HL-60 (cell line): ENCODE results near the gene ANKRD44.

Source experiments
- DNase-seq, 2 experiments: peaks; one replicate each; pipeline ENCODE4 v3.0.0-alpha.2; 2010 to 2020; ENCODE audit warnings: low read depth in 1 of 2, low spot score in 1 of 2
- H3K27ac ChIP-seq: fragments of 250-450 bp; sonication (Bioruptor Pico); replicated peaks from 2 replicates; pipeline ENCODE4 v1.5.1; 2020; ENCODE audit warnings: mild to moderate bottlenecking, moderate library complexity
- H3K27me3 ChIP-seq: fragments of 250-450 bp; sonication (Bioruptor Pico); 2 replicates; pipeline ENCODE4 v1.5.1; 2021; ENCODE audit warnings: mild to moderate bottlenecking, moderate library complexity; ENCODE audit not compliant: insufficient read depth, poor library complexity, severe bottlenecking
- H3K4me3 ChIP-seq: replicated peaks from 2 replicates; pipeline ENCODE4 v1.5.1; 2011; ENCODE audit warnings: mild to moderate bottlenecking, control low read depth, low read length; ENCODE audit not compliant: insufficient read depth
- GABPA ChIP-seq: IDR thresholded peaks from 2 replicates; pipeline ENCODE4 v1.6.1; 2012; ENCODE audit warnings: low read depth
- POLR2AphosphoS5 ChIP-seq: IDR thresholded peaks from 2 replicates; pipeline ENCODE4 v1.6.1; 2012; ENCODE audit warnings: low read depth
- SPI1 ChIP-seq: IDR thresholded peaks from 2 replicates; pipeline ENCODE4 v1.6.1; 2012; ENCODE audit warnings: low read depth, mild to moderate bottlenecking, borderline replicate concordance
- TF ChIP-seq, protein P1 (sequence below): IDR thresholded peaks from one replicate; pipeline ENCODE4 v1.5.1; 2011; ENCODE audit warnings: low read length, control low read depth, inconsistent platforms; ENCODE audit not compliant: insufficient read depth
- TF ChIP-seq, protein P2 (sequence below): IDR thresholded peaks from 2 replicates; pipeline ENCODE4 v1.6.1; 2012; ENCODE audit warnings: low read depth; ENCODE audit not compliant: insufficient replicate concordance

Gene ANKRD44

DNA sequence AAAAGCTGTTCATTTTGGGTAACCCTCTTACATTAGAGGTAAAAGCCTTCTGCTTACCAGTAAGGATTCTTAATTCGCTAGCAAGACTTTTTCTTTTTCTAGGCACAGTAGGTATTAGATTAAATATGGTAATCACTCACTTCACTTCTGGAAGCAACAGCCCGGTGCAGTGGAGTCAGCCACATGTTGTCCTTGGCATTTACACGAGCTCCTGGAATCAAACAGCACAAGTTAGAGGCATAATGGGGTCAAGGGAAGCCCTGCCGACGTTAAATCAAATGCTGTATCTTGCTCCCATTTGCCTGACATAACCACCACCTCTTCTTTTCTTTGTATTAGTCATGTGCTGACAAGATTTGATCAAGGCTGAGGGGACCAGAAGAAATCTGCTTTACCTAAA is 174.1 kb downstream of the ANKRD44 start:
- no peak overlapping the region for H3K27ac ChIP-seq
- H3K27me3 ChIP-seq = no peaks in the 10 kb centered on the region
- TF ChIP-seq, protein P1, sequence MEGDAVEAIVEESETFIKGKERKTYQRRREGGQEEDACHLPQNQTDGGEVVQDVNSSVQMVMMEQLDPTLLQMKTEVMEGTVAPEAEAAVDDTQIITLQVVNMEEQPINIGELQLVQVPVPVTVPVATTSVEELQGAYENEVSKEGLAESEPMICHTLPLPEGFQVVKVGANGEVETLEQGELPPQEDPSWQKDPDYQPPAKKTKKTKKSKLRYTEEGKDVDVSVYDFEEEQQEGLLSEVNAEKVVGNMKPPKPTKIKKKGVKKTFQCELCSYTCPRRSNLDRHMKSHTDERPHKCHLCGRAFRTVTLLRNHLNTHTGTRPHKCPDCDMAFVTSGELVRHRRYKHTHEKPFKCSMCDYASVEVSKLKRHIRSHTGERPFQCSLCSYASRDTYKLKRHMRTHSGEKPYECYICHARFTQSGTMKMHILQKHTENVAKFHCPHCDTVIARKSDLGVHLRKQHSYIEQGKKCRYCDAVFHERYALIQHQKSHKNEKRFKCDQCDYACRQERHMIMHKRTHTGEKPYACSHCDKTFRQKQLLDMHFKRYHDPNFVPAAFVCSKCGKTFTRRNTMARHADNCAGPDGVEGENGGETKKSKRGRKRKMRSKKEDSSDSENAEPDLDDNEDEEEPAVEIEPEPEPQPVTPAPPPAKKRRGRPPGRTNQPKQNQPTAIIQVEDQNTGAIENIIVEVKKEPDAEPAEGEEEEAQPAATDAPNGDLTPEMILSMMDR = no peak
- no peak for TF ChIP-seq GABPA
- TF ChIP-seq, protein P2, sequence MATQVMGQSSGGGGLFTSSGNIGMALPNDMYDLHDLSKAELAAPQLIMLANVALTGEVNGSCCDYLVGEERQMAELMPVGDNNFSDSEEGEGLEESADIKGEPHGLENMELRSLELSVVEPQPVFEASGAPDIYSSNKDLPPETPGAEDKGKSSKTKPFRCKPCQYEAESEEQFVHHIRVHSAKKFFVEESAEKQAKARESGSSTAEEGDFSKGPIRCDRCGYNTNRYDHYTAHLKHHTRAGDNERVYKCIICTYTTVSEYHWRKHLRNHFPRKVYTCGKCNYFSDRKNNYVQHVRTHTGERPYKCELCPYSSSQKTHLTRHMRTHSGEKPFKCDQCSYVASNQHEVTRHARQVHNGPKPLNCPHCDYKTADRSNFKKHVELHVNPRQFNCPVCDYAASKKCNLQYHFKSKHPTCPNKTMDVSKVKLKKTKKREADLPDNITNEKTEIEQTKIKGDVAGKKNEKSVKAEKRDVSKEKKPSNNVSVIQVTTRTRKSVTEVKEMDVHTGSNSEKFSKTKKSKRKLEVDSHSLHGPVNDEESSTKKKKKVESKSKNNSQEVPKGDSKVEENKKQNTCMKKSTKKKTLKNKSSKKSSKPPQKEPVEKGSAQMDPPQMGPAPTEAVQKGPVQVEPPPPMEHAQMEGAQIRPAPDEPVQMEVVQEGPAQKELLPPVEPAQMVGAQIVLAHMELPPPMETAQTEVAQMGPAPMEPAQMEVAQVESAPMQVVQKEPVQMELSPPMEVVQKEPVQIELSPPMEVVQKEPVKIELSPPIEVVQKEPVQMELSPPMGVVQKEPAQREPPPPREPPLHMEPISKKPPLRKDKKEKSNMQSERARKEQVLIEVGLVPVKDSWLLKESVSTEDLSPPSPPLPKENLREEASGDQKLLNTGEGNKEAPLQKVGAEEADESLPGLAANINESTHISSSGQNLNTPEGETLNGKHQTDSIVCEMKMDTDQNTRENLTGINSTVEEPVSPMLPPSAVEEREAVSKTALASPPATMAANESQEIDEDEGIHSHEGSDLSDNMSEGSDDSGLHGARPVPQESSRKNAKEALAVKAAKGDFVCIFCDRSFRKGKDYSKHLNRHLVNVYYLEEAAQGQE = no peak
- no peak for TF ChIP-seq POLR2AphosphoS5
- TF ChIP-seq SPI1 = no peak
- no peak overlapping the region for H3K4me3 ChIP-seq
- DNase-seq = no peak

DNA sequence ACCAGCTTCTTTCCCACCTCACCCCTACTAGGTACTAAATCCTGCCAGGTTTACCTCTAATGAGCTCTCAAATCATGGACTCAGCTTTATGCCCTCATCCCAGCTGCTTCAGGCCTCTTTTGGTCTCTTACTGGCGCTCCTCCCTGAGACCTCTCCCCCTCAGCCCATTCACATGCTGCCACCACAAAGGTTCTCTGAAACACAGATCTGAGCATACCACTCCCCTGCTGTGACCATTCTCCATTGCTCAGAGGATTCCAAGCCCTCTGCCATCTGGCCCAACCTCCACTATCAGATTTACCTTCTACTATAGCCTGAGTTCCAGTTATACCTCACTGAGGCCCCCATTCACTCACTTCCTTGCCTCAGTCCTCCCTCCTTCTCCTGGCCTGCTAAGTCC is 174.8 kb downstream of the ANKRD44 start:
- DNase-seq = no peak
- H3K4me3 ChIP-seq = no peak overlapping the region
- H3K27me3 ChIP-seq = no peaks in the 10 kb centered on the region
- TF ChIP-seq GABPA = no peak
- TF ChIP-seq, protein P2 = no peak
- no peak for TF ChIP-seq POLR2AphosphoS5
- TF ChIP-seq SPI1 = no peak
- TF ChIP-seq, protein P1 = no peak
- H3K27ac ChIP-seq = no peak overlapping the region

DNA sequence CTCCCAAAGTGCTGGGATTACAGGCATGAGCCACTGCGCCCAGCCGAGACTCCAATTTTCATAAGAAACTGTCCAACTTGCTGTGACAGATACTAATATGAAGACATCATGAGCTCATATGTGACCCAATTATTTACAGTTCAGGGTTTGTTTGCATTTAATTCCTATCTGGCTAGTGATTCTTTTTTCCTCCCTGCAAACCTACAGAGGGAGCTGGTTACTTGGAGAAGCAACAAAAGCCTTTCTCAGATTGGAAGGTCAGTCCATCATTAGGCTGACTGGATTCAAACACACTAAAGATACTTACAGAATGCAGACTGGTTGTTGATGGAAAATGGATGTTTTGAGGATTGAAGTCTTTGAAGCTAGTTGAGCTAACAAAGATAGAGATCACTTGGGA is 176.4 kb downstream of the ANKRD44 start:
- DNase-seq = no peak
- Histone ChIP-seq H3K4me3 (no peak overlapping the region), H3K27me3 (no peaks in the 10 kb centered on the region), H3K27ac (no peak overlapping the region)
- TF ChIP-seq, protein P1 = no peak
- no peak for TF ChIP-seq GABPA
- TF ChIP-seq SPI1 = no peak
- TF ChIP-seq, protein P2 = no peak
- no peak for TF ChIP-seq POLR2AphosphoS5
